WERI-Rb-1 (cell line): ENCODE results near the gene CALR.
A peak's percentile ranks its signal among the peaks of the same experiment; 100 is the strongest.
"Not testable (repeated sequence)": the region's sequence is repeated elsewhere in the genome, so short reads cannot be mapped to it uniquely, and the experiment has no call there.

Experiments
- DNase-seq: peaks from one replicate; pipeline ENCODE4 v3.0.0-alpha.2; 2020
- H3K27ac ChIP-seq: fragments of 250-450 bp; sonication (Bioruptor Pico); 2 replicates; pipeline ENCODE4 v1.5.1; 2020; ENCODE audit warnings: mild to moderate bottlenecking, moderate library complexity
- H3K27me3 ChIP-seq: fragments of 250-450 bp; sonication (Bioruptor Pico); 2 replicates; pipeline ENCODE4 v1.5.1; 2021; ENCODE audit warnings: mild to moderate bottlenecking, low read depth, moderate library complexity; ENCODE audit not compliant: insufficient read depth, severe bottlenecking
- H3K36me3 ChIP-seq: fragments of 250-450 bp; sonication (Bioruptor Pico); 2 replicates; pipeline ENCODE4 v1.5.1; 2020; ENCODE audit warnings: mild to moderate bottlenecking, moderate library complexity
- H3K4me3 ChIP-seq: 2 replicates; pipeline ENCODE4 v1.5.1; 2011; ENCODE audit warnings: low read depth, mild to moderate bottlenecking, control low read depth, low read length
- H3K9me3 ChIP-seq: fragments of 250-450 bp; sonication (Bioruptor Pico); 2 replicates; pipeline ENCODE4 v1.5.1; 2021; ENCODE audit warnings: mild to moderate bottlenecking, moderate library complexity; ENCODE audit not compliant: severe bottlenecking
- TF ChIP-seq, protein P1 (sequence below): IDR thresholded peaks from 2 replicates; pipeline ENCODE4 v1.5.1; 2011; ENCODE audit warnings: low read depth, mild to moderate bottlenecking, control low read depth, inconsistent platforms, low read length

Gene CALR

DNA sequence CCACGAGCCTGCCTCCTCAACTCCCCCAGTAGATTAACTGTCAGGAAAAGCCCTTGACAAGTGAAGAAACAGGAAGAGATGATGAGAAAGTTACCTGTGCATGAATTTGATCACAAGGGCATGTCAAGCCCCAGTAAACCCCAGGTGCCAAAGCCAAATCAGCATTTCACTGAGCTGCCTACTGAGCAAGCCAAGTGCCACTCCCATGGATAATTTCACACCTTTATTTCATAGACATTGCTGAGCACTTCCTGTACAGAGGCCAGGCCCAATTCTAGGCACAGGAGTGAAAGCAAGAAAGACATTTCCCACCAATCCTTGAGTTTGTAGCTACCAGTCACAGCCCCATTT, 16.2 kb downstream of the CALR start:
- Histone ChIP-seq H3K4me3 (no peak overlapping the region), H3K9me3 (no peaks in the 10 kb centered on the region), H3K36me3 (peaks cover 69% of the 10 kb centered on the region), H3K27me3 (no peaks in the 10 kb centered on the region), H3K27ac (peak overlapping the region; percentile 90)
- no peak for DNase-seq
- TF ChIP-seq, protein P1, sequence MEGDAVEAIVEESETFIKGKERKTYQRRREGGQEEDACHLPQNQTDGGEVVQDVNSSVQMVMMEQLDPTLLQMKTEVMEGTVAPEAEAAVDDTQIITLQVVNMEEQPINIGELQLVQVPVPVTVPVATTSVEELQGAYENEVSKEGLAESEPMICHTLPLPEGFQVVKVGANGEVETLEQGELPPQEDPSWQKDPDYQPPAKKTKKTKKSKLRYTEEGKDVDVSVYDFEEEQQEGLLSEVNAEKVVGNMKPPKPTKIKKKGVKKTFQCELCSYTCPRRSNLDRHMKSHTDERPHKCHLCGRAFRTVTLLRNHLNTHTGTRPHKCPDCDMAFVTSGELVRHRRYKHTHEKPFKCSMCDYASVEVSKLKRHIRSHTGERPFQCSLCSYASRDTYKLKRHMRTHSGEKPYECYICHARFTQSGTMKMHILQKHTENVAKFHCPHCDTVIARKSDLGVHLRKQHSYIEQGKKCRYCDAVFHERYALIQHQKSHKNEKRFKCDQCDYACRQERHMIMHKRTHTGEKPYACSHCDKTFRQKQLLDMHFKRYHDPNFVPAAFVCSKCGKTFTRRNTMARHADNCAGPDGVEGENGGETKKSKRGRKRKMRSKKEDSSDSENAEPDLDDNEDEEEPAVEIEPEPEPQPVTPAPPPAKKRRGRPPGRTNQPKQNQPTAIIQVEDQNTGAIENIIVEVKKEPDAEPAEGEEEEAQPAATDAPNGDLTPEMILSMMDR = no peak

DNA sequence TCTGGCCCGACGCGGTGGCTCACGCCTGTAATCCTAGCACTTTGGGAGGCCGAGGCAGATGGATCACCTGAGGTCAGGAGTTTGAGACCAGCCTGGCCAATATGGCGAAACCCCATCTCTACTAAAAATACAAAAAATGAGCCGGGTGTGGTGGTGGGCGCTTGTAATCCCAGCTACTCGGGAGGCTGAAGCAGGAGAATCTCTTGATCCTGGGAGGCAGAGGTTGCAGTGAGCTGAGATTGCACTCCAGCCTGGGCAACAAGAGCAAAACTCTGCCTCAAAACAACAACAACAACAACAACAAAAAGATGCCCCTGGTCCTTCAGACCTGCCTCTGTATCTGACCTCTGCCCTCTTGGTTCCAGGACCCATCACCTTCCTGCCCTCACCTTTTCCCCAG, 17.2 kb downstream of the CALR start:
- DNase-seq = peak; percentile 42
- H3K27me3 ChIP-seq, H3K9me3 ChIP-seq: not testable (repeated sequence)
- H3K36me3 ChIP-seq = peaks cover 59% of the 10 kb centered on the region
- H3K4me3 ChIP-seq = peak overlapping the region; percentile 89
- H3K27ac ChIP-seq = peak overlapping the region; percentile 90

DNA sequence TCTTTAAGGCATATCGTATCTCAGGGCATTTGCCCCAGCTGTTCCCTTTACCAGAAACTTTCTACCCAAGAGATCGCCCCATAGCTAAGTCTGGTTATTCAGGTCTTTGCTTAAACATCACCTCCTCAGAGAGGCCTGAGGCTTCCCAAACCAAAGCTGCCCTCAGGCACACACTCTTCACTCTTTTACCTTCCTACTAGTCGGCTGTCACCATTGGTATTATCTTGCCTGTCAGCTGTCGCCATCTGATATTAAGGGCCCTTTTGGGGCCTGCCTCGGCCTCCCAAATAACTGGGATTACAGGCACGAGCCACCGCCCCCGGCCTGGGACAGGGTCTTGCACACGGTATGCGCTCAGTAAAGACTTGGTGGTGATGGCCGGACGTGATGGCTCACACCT, 17.6 kb downstream of the CALR start:
- Histone ChIP-seq H3K9me3 (no peaks in the 10 kb centered on the region), H3K4me3 (peak overlapping the region; percentile 89), H3K36me3 (peaks cover 55% of the 10 kb centered on the region), H3K27ac (peak overlapping the region; percentile 90), H3K27me3 (no peaks in the 10 kb centered on the region)
- DNase-seq = no peak
- TF ChIP-seq, protein P1 = no peak

DNA sequence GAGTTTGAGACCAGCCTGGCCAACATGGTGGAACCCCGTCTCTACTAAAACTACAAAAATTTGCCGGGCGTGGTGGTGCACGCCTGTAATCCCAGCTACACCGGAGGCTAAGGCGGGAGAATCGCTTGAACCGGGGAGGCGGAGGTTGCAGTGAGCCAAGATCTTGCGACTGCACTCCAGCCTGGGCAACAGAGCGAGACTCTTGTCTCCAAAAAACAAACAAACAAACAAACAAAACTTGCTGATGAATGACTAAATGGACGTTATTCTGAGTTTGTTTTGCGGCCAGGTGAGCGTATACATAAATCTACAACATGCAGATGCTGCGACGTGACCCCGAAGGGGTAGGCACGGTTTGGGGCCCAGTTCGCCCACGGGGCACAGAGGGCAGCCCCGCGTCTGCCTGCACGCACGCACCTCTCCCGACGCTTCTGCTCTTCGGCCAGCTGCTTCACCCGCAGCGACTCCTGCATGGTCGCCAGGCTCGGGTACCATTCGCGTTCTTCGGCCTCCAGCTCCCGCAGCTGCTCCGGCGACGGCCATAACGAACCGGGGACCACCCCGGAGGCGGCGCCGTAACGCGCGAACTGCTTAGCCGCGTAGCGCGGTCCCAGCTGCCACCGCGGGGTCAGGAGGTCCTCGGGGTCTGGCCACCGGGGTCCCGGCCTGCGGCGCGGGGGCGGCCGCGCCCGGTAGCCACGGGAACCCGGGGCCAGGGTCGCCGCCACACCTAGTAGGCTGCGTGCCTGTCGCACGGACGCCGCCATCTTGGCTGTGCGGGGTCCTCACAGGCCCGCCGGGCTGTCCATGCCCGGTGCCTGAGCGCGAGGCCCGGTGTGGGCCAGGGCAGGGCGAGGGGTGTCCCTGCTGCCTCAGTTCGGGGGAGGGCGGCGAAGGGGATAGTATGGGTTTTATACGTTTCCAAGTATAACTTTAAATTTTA, 18.3 kb downstream of the CALR start, which contains the start of gene GADD45GIP1:
GADD45GIP1 (minus strand) TSS at position 778 of the 943 bp plus-strand sequence; CDS start at position 767, 11 bp downstream.
- DNase-seq = peak; percentile 82
- H3K36me3 ChIP-seq = peaks cover 48% of the 10 kb centered on the region
- H3K4me3 ChIP-seq = peak within 1 kb of the TSS; percentile 89
- peak within 1 kb of the TSS; percentile 90 for H3K27ac ChIP-seq
- H3K9me3 ChIP-seq = no peaks in the 10 kb centered on the region
- no peaks in the 10 kb centered on the region for H3K27me3 ChIP-seq
- TF ChIP-seq, protein P1 = no peak

DNA sequence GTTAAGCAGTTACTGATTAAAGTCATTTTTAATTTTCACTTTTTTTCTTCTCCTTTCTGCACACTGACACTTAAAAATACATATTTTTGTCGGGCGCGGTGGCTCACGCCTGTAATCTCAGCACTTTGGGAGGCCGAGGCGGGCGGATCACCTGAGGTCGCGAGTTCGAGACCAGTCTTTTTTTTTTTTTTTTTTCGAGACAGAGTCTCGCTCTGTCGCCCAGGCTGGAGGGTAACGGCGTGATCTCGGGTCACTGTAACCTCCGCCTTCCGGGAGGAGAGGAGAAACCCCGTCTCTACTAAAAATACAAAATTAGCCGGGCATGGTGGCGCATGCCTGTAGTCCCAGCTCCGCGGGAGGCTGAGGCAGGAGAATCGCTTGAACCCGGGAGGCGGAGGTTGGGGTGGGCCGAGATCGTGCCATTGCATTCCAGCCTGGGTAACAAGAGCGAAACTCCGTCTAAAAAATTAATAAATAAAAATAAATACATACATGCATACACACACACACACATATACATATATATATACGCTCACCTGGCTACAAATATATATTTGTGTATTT, 19.1 kb downstream of the CALR start:
- peak overlapping the region; percentile 89 for H3K4me3 ChIP-seq
- H3K27ac ChIP-seq = peak overlapping the region; percentile 90
- DNase-seq = not testable (repeated sequence)

DNA sequence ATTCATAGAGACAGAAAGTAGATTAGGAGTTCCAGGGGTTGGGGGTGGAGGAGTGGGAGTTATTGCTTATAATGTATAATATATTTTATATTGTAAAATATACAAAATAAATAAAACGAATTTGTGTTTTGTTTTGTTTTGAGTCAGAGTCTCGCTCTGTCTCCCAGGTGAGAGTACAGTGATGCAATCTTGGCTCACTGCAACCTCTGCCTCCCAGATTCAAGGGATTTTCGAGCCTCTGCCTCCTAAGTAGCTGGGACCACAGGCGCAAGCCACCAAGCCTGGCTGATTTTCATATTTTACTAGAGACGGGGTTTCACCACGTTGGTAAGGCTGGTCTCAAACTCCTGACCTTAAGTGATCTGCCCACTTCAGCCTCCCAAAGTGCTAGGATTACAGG, 21.1 kb downstream of the CALR start:
- TF ChIP-seq, protein P1 = no peak
- DNase-seq = no peak
- no peak overlapping the region for H3K4me3 ChIP-seq
- H3K36me3 ChIP-seq = peaks cover 20% of the 10 kb centered on the region
- H3K27me3 ChIP-seq = no peaks in the 10 kb centered on the region
- no peaks in the 10 kb centered on the region for H3K9me3 ChIP-seq
- no peak overlapping the region for H3K27ac ChIP-seq

More for the DNA sequence above, 19.1 kb downstream of the CALR start:
- peaks cover 40% of the 10 kb centered on the region for H3K36me3 ChIP-seq
- not testable (repeated sequence) for H3K9me3 ChIP-seq, H3K27me3 ChIP-seq
